GM19468 (cell line): ENCODE data around the gene ZNF592.
A peak's percentile ranks its signal among the peaks of the same experiment; 100 is the strongest.
"Not testable (repeated sequence)": the region's sequence is repeated elsewhere in the genome, so short reads cannot be mapped to it uniquely, and the experiment has no call there.

Experiments
- ATAC-seq: cut with Tn5 transposase; IDR thresholded peaks from one replicate; pipeline ENCODE4 v1.9.1; 2021; ENCODE audit warnings: mild to moderate bottlenecking, moderate library complexity, moderate number of reproducible peaks; ENCODE audit not compliant: unreplicated experiment; ENCODE audit errors: extremely low read depth

ZNF592 gene

GRCh38 chr15:84747416-84748273, 747 bp upstream of the ZNF592 start:
- ATAC-seq = peak; percentile 16

- ATAC-seq = no peak
These were observed 959 bp downstream of the ZNF592 start for GRCh38 chr15:84749111-84749991.

GRCh38 chr15:84750583-84751092, 2.2 kb downstream of the ZNF592 start:
- no peak for ATAC-seq

- ATAC-seq = not testable (repeated sequence)
These were observed 3.3 kb downstream of the ZNF592 start for GRCh38 chr15:84751721-84752120.

GRCh38 chr15:84752195-84752594, 3.8 kb downstream of the ZNF592 start:
- no peak for ATAC-seq

GRCh38 chr15:84752700-84753099, 4.3 kb downstream of the ZNF592 start:
- ATAC-seq = no peak

GRCh38 chr15:84754889-84755288, 6.5 kb downstream of the ZNF592 start:
- ATAC-seq = not testable (repeated sequence)

- ATAC-seq = no peak
These were observed 7.5 kb downstream of the ZNF592 start for GRCh38 chr15:84755736-84756527.

GRCh38 chr15:84759018-84759417, 10.6 kb downstream of the ZNF592 start:
- no peak for ATAC-seq

GRCh38 chr15:84760219-84760618, 11.8 kb downstream of the ZNF592 start:
- no peak for ATAC-seq

GRCh38 chr15:84761607-84762131, 13.3 kb downstream of the ZNF592 start:
- ATAC-seq = peak; percentile 41

- no peak for ATAC-seq
These were observed 14.6 kb downstream of the ZNF592 start for GRCh38 chr15:84762840-84763572.

- ATAC-seq = no peak
These were observed 16.2 kb downstream of the ZNF592 start for GRCh38 chr15:84764585-84764984.

- ATAC-seq = no peak
These were observed 16.6 kb downstream of the ZNF592 start for GRCh38 chr15:84764989-84765388.

GRCh38 chr15:84765675-84766074, 17.3 kb downstream of the ZNF592 start:
- no peak for ATAC-seq

- no peak for ATAC-seq
These were observed 18.2 kb downstream of the ZNF592 start for GRCh38 chr15:84766461-84767035.

- no peak for ATAC-seq
These were observed 23.6 kb downstream of the ZNF592 start for GRCh38 chr15:84772031-84772430.

GRCh38 chr15:84772467-84772866, 24.1 kb downstream of the ZNF592 start:
- ATAC-seq = no peak

- ATAC-seq = no peak
These were observed 25.3 kb downstream of the ZNF592 start for GRCh38 chr15:84773716-84774115.
